OCI-LY3 (cell line): ENCODE measurements around the gene CYP2J2.
"Not testable (repeated sequence)": the region's sequence is repeated elsewhere in the genome, so short reads cannot be mapped to it uniquely, and the experiment has no call there.

Source experiments
- H2AFZ ChIP-seq: fragments of 200-600, 300-600 bp; shearing (Covaris generic); 2 replicates; pipeline ENCODE4 v1.6.0; 2014; ENCODE audit warnings: antibody characterized with exemption, low read depth, low read length
- H3K27ac ChIP-seq: fragments of 200-600, 300-600 bp; sonication (generic); 2 replicates; pipeline ENCODE4 v1.5.1; 2014; ENCODE audit warnings: mild to moderate bottlenecking, low read length, moderate library complexity, mixed read lengths
- H3K27me3 ChIP-seq: fragments of 200-600, 300-600 bp; sonication (generic); 2 replicates; pipeline ENCODE4 v1.6.1; 2014; ENCODE audit warnings: low read depth, low read length, mixed read lengths
- H3K36me3 ChIP-seq: fragments of 200-600, 300-600 bp; sonication (generic); replicated peaks from 2 replicates; pipeline ENCODE3; 2014; ENCODE audit warnings: low read depth, low read length, mixed read lengths
- H3K4me1 ChIP-seq: fragments of 300-600, 200-600 bp; sonication (generic); 2 replicates; pipeline ENCODE4 v1.6.1; 2014; ENCODE audit warnings: low read length, mixed read lengths
- H3K4me2 ChIP-seq: fragments of 200-600, 300-600 bp; sonication (generic); 2 replicates; pipeline ENCODE4 v1.6.1; 2014; ENCODE audit warnings: low read length, mixed read lengths
- H3K4me3 ChIP-seq: fragments of 300-600, 200-600 bp; sonication (generic); 2 replicates; pipeline ENCODE4 v1.5.1; 2014; ENCODE audit warnings: antibody characterized with exemption, mild to moderate bottlenecking, low read length, moderate library complexity
- H3K79me2 ChIP-seq: fragments of 300-600, 200-600 bp; shearing (Covaris generic); 2 replicates; pipeline ENCODE4 v1.6.1; 2014; ENCODE audit warnings: mild to moderate bottlenecking, low read length, mixed read lengths
- H3K9ac ChIP-seq: fragments of 300-600, 200-600 bp; shearing (Covaris generic); 2 replicates; pipeline ENCODE4 v1.6.0; 2014; ENCODE audit warnings: mild to moderate bottlenecking, low read length, moderate library complexity
- H3K9me3 ChIP-seq: fragments of 200-600, 300-600 bp; shearing (Covaris generic); 2 replicates; pipeline ENCODE4 v1.6.1; 2014; ENCODE audit warnings: low read length, mixed read lengths; ENCODE audit not compliant: insufficient read depth
- H4K20me1 ChIP-seq: fragments of 200-600, 300-600 bp; sonication (generic); 2 replicates; pipeline ENCODE4 v1.6.1; 2016; ENCODE audit warnings: low read length, mixed read lengths; ENCODE audit not compliant: insufficient read depth
- EZH2phosphoT487 ChIP-seq: fragments of 200-600 bp; shearing (Covaris generic); IDR thresholded peaks from 2 replicates; pipeline ENCODE4 v1.6.1; 2018; ENCODE audit warnings: antibody characterized with exemption, mixed run types, low read depth
- TF ChIP-seq, protein P1 (sequence below): fragments of 200-600, 300-600 bp; sonication (generic); IDR thresholded peaks from 2 replicates; pipeline ENCODE4 v1.5.1; 2014; ENCODE audit warnings: antibody characterized with exemption, low read length, low read depth

The CYP2J2 gene

DNA sequence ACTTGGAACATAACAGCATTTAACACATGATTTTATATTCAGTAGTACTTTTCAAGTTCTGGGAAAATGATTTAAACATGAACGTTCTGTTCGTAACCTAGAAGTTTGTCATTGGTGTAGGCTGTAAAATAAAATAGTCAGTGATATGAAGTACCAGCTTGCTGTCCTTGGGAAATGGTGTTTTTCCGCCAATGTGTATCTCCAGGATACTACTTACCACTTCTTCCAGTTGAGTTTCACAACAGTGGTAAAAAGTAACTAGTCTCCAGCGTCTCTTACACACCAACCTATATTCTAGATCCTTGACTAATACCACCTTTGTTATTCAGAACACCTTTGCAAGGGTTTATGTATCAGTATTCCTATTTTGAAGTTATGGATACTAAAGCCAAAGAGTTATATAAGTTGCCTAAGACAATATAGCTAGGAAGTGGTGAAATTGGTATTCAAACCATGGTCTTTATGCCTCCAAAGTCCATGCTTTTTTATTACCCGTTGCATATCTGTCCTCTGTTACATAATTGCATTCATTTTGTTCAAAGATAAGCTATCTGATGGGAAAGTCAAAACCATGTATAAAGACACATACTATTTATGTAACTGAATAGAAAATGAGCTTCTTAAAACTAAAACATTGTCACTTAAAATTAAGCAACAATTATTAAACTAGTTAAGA lies 68.8 kb downstream of the CYP2J2 start:
- Histone ChIP-seq H3K27me3 (no peaks in the 10 kb centered on the region), H2AFZ (no peak overlapping the region), H4K20me1 (no peaks in the 10 kb centered on the region), H3K27ac (no peak overlapping the region), H3K9ac (no peak overlapping the region), H3K79me2 (no peaks in the 10 kb centered on the region), H3K36me3 (no peaks in the 10 kb centered on the region), H3K4me1 (no peaks in the 10 kb centered on the region), H3K4me3 (no peak overlapping the region), H3K4me2 (no peak overlapping the region), H3K9me3 (no peaks in the 10 kb centered on the region)
- TF ChIP-seq, protein P1, sequence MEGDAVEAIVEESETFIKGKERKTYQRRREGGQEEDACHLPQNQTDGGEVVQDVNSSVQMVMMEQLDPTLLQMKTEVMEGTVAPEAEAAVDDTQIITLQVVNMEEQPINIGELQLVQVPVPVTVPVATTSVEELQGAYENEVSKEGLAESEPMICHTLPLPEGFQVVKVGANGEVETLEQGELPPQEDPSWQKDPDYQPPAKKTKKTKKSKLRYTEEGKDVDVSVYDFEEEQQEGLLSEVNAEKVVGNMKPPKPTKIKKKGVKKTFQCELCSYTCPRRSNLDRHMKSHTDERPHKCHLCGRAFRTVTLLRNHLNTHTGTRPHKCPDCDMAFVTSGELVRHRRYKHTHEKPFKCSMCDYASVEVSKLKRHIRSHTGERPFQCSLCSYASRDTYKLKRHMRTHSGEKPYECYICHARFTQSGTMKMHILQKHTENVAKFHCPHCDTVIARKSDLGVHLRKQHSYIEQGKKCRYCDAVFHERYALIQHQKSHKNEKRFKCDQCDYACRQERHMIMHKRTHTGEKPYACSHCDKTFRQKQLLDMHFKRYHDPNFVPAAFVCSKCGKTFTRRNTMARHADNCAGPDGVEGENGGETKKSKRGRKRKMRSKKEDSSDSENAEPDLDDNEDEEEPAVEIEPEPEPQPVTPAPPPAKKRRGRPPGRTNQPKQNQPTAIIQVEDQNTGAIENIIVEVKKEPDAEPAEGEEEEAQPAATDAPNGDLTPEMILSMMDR: no peak
- TF ChIP-seq EZH2phosphoT487: no peak

DNA sequence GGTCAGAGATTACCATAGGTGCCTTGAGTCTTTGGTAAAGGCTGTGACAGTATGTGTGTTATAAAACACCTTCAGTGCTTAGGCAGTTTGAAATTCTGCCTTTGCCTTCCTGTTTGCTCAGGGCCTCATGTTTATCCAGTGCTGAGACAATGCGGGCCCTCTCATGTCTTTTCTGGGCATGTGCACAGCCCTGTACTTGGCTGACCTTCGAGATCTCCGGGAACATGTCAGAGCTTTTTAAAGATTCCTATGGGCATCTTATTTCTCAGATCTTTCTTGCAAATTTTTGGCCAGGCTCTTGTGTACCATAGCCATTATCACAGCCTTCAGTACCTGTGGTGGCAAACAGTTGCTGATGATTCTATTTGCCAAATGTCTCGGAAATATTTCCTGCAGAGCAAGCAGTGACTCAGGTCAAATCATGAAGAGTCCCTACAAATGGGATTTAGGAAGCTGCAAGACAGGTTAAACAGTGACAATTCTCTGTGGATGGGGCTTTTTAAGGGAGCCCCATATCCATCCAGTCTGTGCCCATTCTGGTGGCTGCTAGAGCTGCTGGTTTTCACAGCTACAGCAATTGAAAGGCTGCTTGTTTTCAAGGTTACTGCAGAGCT lies 69.7 kb downstream of the CYP2J2 start:
- TF ChIP-seq EZH2phosphoT487: no peak
- TF ChIP-seq, protein P1: no peak
- H3K9ac ChIP-seq: no peak overlapping the region
- no peaks in the 10 kb centered on the region for H3K4me1 ChIP-seq
- H3K9me3 ChIP-seq: no peaks in the 10 kb centered on the region
- no peak overlapping the region for H2AFZ ChIP-seq
- H4K20me1 ChIP-seq: no peaks in the 10 kb centered on the region
- H3K27ac ChIP-seq: no peak overlapping the region
- H3K4me3 ChIP-seq: no peak overlapping the region
- H3K36me3 ChIP-seq: no peaks in the 10 kb centered on the region
- H3K79me2 ChIP-seq: no peaks in the 10 kb centered on the region
- no peak overlapping the region for H3K4me2 ChIP-seq
- H3K27me3 ChIP-seq: no peaks in the 10 kb centered on the region

DNA sequence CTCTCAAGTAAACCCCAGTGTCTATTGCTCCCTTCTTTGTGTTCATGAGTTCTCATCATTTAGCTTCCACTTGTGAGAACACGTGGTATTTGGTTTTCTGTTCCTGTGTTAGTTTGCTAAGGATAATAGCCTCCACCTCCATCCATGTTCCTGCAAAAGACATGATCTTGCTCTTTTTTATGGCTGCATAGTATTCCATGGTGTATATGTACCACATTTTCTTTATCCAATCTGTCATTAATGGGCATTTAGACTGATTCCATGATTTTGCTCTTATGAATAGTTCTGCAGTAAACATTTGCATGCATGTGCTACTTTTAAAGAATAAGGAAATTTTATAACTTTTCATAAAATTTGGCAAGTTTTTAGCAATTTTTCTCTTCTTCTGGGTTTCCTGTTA lies 71.3 kb downstream of the CYP2J2 start:
- H3K36me3 ChIP-seq, H4K20me1 ChIP-seq, H3K79me2 ChIP-seq, H3K9me3 ChIP-seq, H2AFZ ChIP-seq, H3K27ac ChIP-seq, H3K9ac ChIP-seq, H3K4me2 ChIP-seq, H3K4me1 ChIP-seq, H3K27me3 ChIP-seq, H3K4me3 ChIP-seq: not testable (repeated sequence)

DNA sequence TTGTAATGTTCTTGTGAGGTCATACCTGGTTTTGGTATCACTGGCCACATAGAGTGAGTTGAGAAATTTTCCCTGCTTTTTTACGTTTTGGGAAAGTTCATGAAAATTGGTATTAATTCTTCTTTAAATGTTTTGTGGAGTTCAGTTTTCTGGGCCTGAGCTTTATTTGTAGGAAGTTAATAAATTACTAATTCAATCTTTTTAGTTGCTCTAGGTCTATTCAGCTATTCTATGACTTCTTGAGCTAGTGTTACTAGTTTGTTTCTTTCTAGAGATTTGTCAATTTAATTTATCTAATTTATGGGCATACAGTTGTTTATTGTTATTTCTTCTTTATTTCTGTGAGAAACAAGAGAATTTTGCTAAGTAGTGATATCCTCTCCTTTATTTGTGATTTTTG lies 74.5 kb downstream of the CYP2J2 start:
- Histone ChIP-seq H3K9ac (no peak overlapping the region), H3K27ac (no peak overlapping the region), H3K4me1 (no peaks in the 10 kb centered on the region), H3K9me3 (no peaks in the 10 kb centered on the region), H3K36me3 (no peaks in the 10 kb centered on the region), H3K4me3 (no peak overlapping the region), H3K4me2 (no peak overlapping the region), H3K27me3 (no peaks in the 10 kb centered on the region), H2AFZ (no peak overlapping the region), H3K79me2 (no peaks in the 10 kb centered on the region), H4K20me1 (no peaks in the 10 kb centered on the region)
- TF ChIP-seq, protein P1: no peak
